ENCODE results near the gene ZIC2. TPM values are rescaled to one million over a fixed set of nuclear protein-coding genes. Genes with fewer than 3 reads are reported as not detected.

Gene ZIC2
- 21.7 TPM for total RNA-seq

DNA sequence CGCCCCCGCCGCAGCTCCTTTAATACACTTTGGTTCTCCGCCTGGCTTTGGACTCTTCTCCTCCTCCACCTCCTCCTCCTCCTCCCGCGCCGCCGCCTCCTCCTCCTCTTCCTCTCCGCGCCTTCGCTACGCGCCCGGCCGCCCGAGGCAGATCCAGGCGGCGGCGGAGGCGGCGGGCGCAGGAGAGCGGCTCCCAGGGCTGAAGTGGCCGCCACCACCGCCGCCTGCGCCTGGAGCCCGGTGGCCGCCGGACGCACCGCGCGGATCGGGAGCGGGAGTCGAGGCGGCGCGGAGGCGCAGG lies at the start of gene ZIC2:
TSS of gene ZIC2 (plus strand) at position 50 of the 301 bp plus-strand sequence. CDS start 281 bp downstream, outside the sequence.

GRCh38 chr13:99971576-99972189 lies 9.9 kb upstream of the ZIC2 start, which contains the start of gene ZIC5:
TSS of gene ZIC5 (minus strand) at chr13:99971767. CDS start at chr13:99971603, 164 bp downstream.

Other genes starting within 250 kb of the ZIC2 start
- 8.8 TPM for gene ZIC5, start 10.0 kb upstream of the ZIC2 start, total RNA-seq
- 219 TPM for gene PCCA, start 107.3 kb downstream of the ZIC2 start, total RNA-seq

All from diencephalon (tissue), 1 donor.